A549 (cell line): ENCODE data around the gene TRMT44.

Experiments
- CEBPB ChIP-seq, 2 experiments: fragments of >200 bp in 1 of 2; sonication (Bioruptor Twin) in 1 of 2; formaldehyde crosslinking in 1 of 2; IDR thresholded peaks; 2 replicates each; pipeline ENCODE4 v1.6.1; 2012 to 2016
- NFE2L2 ChIP-seq: fragments of 150-350 bp; conservative IDR thresholded peaks from 2 replicates; pipeline ENCODE4 v1.6.1; 2014; ENCODE audit warnings: low read length
- TF ChIP-seq, protein P1 (sequence below): fragments of >200 bp; sonication (Bioruptor Twin); formaldehyde crosslinking; IDR thresholded peaks from 3 replicates; pipeline ENCODE4 v1.5.1; 2016

DNA sequence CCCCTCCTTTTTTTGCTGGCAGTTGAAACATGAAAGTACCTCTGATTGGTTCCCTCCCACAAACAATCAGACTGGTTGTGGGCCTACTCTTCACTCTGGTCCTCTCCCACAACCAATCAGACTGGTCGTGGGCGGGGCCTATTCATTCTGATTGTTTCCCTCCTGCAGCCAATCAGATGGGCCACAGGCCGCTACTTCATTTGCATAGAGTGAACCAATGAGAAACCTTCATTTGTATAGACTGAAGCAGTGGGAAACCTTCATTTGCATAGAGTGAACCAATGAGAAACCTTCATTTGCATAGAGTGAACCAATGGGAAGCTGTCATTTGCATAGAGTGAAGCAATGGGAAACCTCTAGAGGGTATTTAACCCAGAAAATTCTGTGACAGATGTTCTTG, 55.2 kb downstream of the TRMT44 start:
- TF ChIP-seq NFE2L2 = no peak
- TF ChIP-seq, protein P1, sequence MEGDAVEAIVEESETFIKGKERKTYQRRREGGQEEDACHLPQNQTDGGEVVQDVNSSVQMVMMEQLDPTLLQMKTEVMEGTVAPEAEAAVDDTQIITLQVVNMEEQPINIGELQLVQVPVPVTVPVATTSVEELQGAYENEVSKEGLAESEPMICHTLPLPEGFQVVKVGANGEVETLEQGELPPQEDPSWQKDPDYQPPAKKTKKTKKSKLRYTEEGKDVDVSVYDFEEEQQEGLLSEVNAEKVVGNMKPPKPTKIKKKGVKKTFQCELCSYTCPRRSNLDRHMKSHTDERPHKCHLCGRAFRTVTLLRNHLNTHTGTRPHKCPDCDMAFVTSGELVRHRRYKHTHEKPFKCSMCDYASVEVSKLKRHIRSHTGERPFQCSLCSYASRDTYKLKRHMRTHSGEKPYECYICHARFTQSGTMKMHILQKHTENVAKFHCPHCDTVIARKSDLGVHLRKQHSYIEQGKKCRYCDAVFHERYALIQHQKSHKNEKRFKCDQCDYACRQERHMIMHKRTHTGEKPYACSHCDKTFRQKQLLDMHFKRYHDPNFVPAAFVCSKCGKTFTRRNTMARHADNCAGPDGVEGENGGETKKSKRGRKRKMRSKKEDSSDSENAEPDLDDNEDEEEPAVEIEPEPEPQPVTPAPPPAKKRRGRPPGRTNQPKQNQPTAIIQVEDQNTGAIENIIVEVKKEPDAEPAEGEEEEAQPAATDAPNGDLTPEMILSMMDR = no peak
- TF ChIP-seq CEBPB (IDR thresholded peaks at IDR 0.05) = no peak
